ENCODE results near the gene KCNMA1. TPM values are rescaled to one million over a fixed set of nuclear protein-coding genes. Genes with fewer than 3 reads are reported as not detected.
A peak's percentile ranks its signal among the peaks of the same experiment; 100 is the strongest.

The KCNMA1 gene
- total RNA-seq, 1 experiment from 2014 or later, result 0.70 TPM

DNA sequence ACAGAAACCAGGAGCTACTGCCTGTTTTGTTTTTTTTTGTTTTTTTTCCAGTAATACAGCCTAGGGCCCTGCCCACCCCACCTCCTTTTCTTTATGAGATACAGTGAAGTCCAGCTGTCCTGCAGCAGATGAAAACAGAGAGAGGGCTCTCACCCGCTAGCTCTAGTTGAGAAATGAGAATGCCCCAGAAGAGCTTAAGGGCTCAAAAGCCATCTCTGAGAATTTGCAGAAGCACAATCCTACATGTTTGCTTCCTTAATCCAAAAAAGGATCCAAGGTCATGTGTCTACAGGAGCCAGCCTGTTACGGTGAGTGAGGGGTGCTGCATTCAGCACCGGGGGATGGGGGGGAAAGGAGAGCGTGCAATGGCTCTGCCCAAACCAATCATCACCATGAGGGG lies 122.7 kb downstream of the KCNMA1 start:
- no peak overlapping the region for H3K4me3 ChIP-seq
- H3K4me1 ChIP-seq (replicated peaks; ENCODE audit: insufficient read depth), result peaks cover 47% of the 10 kb centered on the region
- no peak overlapping the region for H2AFZ ChIP-seq
- peak overlapping the region; percentile 73 for H3K27ac ChIP-seq
- BruUV-seq (replicated peaks), result no TSS peak
- no peaks in the 10 kb centered on the region for H3K9me3 ChIP-seq (ENCODE audit: insufficient read depth, low read depth)
- POLR2A ChIA-PET (ENCODE audit: unreplicated experiment), result interaction anchor here (0.6 kb wide), 1 partner anchor 21 kb away, joined by 4 read pairs; no protein-coding TSS in a partner anchor
- H3K27me3 ChIP-seq (ENCODE audit: insufficient read depth, low read depth), result no peaks in the 10 kb centered on the region
- H3K4me2 ChIP-seq, result peak overlapping the region; percentile 65
- no peaks in the 10 kb centered on the region; the same call in 1 of the 2 replicates for H3K79me2 ChIP-seq (ENCODE audit: low read depth)
- peaks cover 36% of the 10 kb centered on the region for H3F3A ChIP-seq (ENCODE audit: insufficient read depth, low read depth)
- no peak for TF ChIP-seq CTCF (conservative IDR thresholded peaks at IDR 0.05)
- no peak for TF ChIP-seq EZH2 (IDR thresholded peaks at IDR 0.05; ENCODE audit: low read depth)
- no peaks in the 10 kb centered on the region for H3K36me3 ChIP-seq (ENCODE audit: low read depth)
- CTCF ChIA-PET, result interaction anchor here (0.5 kb wide), 2 partner anchors 239 to 341 kb away, joined by 4 to 5 read pairs; no protein-coding TSS in a partner anchor
- H3K9me2 ChIP-seq (ENCODE audit: insufficient read depth), result no peaks in the 10 kb centered on the region
- DNase-seq, result no peak
- H4K20me1 ChIP-seq (ENCODE audit: insufficient read depth), result no peaks in the 10 kb centered on the region
- intact Hi-C loops (cut with micrococcal nuclease; ENCODE audit: unreplicated experiment), result loop anchor here (1.0 to 10.0 kb wide), 3 partner anchors 67 to 340 kb away; no protein-coding TSS in a partner anchor

GRCh38 chr10:77513781-77514331 lies 123.8 kb downstream of the KCNMA1 start:
- H3K27me3 ChIP-seq (ENCODE audit: insufficient read depth, low read depth), result no peaks in the 10 kb centered on the region
- intact Hi-C loops (cut with micrococcal nuclease; ENCODE audit: unreplicated experiment), result loop anchor here (1.0 to 10.0 kb wide), 5 partner anchors 68 to 339 kb away; no protein-coding TSS in a partner anchor
- H3K79me2 ChIP-seq (ENCODE audit: low read depth), result no peaks in the 10 kb centered on the region; the same call in 1 of the 2 replicates
- H3K27ac ChIP-seq, result peak overlapping the region; percentile 73
- BruUV-seq (replicated peaks), result no TSS peak
- ChIA-PET CTCF (no interaction called here), POLR2A (ENCODE audit: unreplicated experiment) (interaction anchor here (0.6 kb wide), 1 partner anchor 121 kb away, joined by 6 read pairs; no protein-coding TSS in a partner anchor)
- DNase-seq, result peak; percentile 92 to 93
- no peaks in the 10 kb centered on the region for H4K20me1 ChIP-seq (ENCODE audit: insufficient read depth)
- TF ChIP-seq EZH2 (IDR thresholded peaks at IDR 0.05; ENCODE audit: low read depth) (no peak), CTCF (conservative IDR thresholded peaks at IDR 0.05) (no peak)
- H3K4me1 ChIP-seq (replicated peaks; ENCODE audit: insufficient read depth), result peaks cover 47% of the 10 kb centered on the region
- no peaks in the 10 kb centered on the region for H3K36me3 ChIP-seq (ENCODE audit: low read depth)
- H3K4me3 ChIP-seq, result peak overlapping the region; percentile 24; the same call in 1 of the 2 replicates
- H3F3A ChIP-seq (ENCODE audit: insufficient read depth, low read depth), result peaks cover 36% of the 10 kb centered on the region
- no peak overlapping the region for H2AFZ ChIP-seq
- no peaks in the 10 kb centered on the region for H3K9me3 ChIP-seq (ENCODE audit: insufficient read depth, low read depth)
- H3K4me2 ChIP-seq, result peak overlapping the region; percentile 65
- H3K9me2 ChIP-seq (ENCODE audit: insufficient read depth), result no peaks in the 10 kb centered on the region

DNA sequence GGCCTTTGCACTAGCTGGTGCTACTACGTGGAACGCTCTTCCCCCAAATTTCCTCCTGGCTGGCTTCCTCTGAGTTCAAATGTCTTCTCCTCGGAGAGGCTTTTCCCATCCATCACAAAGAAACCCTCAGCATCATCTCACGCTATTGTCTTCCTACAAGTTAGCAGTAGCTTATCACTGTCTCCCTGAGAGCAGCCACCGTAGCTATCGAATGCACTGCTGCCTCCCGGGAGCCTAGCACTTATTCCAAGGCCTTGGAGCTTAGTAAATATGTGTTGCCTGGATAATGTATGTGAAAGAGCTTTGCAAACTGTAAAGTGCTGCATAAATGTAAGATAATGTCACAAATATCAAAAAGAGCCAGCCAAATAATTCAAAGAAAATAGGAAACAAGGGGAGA lies 124.4 kb downstream of the KCNMA1 start:
- Histone ChIP-seq H3K9me2 (ENCODE audit: insufficient read depth) (no peaks in the 10 kb centered on the region), H2AFZ (no peak overlapping the region), H3K4me1 (replicated peaks; ENCODE audit: insufficient read depth) (peaks cover 47% of the 10 kb centered on the region), H3K27ac (peak overlapping the region; percentile 73), H3K79me2 (ENCODE audit: low read depth) (no peaks in the 10 kb centered on the region; the same call in 1 of the 2 replicates), H3K4me2 (peak overlapping the region; percentile 65), H4K20me1 (ENCODE audit: insufficient read depth) (no peaks in the 10 kb centered on the region), H3F3A (ENCODE audit: insufficient read depth, low read depth) (peaks cover 36% of the 10 kb centered on the region), H3K36me3 (ENCODE audit: low read depth) (no peaks in the 10 kb centered on the region), H3K27me3 (ENCODE audit: insufficient read depth, low read depth) (no peaks in the 10 kb centered on the region), H3K9me3 (ENCODE audit: insufficient read depth, low read depth) (no peaks in the 10 kb centered on the region), H3K4me3 (peak overlapping the region; percentile 24; the same call in 1 of the 2 replicates)
- ChIA-PET CTCF (no interaction called here), POLR2A (ENCODE audit: unreplicated experiment) (interaction anchor here (0.6 kb wide), 1 partner anchor 121 kb away, joined by 6 read pairs; no protein-coding TSS in a partner anchor)
- intact Hi-C loops (cut with micrococcal nuclease; ENCODE audit: unreplicated experiment), result loop anchor here (2.0 to 10.0 kb wide), 4 partner anchors 69 to 338 kb away; no protein-coding TSS in a partner anchor
- DNase-seq, result no peak
- no TSS peak for BruUV-seq (replicated peaks)
- no peak for TF ChIP-seq EZH2 (IDR thresholded peaks at IDR 0.05; ENCODE audit: low read depth)

Data from PC-9 (cell line).